ENCODE measurements around the gene CERK.

- TF ChIP-seq, protein P1, sequence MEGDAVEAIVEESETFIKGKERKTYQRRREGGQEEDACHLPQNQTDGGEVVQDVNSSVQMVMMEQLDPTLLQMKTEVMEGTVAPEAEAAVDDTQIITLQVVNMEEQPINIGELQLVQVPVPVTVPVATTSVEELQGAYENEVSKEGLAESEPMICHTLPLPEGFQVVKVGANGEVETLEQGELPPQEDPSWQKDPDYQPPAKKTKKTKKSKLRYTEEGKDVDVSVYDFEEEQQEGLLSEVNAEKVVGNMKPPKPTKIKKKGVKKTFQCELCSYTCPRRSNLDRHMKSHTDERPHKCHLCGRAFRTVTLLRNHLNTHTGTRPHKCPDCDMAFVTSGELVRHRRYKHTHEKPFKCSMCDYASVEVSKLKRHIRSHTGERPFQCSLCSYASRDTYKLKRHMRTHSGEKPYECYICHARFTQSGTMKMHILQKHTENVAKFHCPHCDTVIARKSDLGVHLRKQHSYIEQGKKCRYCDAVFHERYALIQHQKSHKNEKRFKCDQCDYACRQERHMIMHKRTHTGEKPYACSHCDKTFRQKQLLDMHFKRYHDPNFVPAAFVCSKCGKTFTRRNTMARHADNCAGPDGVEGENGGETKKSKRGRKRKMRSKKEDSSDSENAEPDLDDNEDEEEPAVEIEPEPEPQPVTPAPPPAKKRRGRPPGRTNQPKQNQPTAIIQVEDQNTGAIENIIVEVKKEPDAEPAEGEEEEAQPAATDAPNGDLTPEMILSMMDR (IDR thresholded peaks at IDR 0.05), result no peak
- TF ChIP-seq POLR2A (IDR thresholded peaks at IDR 0.05), result no peak
These were observed 98.2 kb downstream of the CERK start for GRCh38 chr22:46639843-46640242.
